GM21381 (cell line): ENCODE results near the gene PDCD4.
"Not testable (repeated sequence)": the region's sequence is repeated elsewhere in the genome, so short reads cannot be mapped to it uniquely, and the experiment has no call there.

Source experiments
- ATAC-seq: cut with Tn5 transposase; IDR thresholded peaks from one replicate; pipeline ENCODE4 v1.9.1; 2021; ENCODE audit warnings: mild to moderate bottlenecking, moderate library complexity; ENCODE audit not compliant: unreplicated experiment

PDCD4 gene

GRCh38 chr10:110880012-110880411 lies 8.3 kb downstream of the PDCD4 start:
- ATAC-seq: no peak

GRCh38 chr10:110881247-110881646 lies 9.5 kb downstream of the PDCD4 start:
- ATAC-seq: no peak

- ATAC-seq: no peak
These were observed 10.2 kb downstream of the PDCD4 start for GRCh38 chr10:110881905-110882304.

DNA sequence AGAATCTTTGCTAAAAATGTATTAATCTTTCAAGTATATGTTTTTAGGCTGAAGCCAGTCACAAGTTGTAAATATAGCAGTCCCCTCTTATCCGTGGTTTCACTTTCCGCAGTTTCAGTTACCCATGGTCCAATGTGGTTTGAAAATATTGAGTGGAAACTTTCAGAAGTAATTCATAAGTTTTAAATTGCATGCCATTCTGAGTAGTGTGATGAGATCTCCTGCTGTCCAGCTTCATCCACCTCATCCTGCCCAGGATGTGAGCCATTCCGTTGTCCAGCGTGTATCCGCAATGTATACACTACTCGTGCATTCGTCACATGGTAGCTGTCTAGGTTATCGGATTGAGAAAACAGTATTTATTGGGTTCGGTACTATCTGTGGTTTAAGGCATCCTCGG lies 12.2 kb downstream of the PDCD4 start:
- ATAC-seq: no peak

GRCh38 chr10:110885932-110886674 lies 14.4 kb downstream of the PDCD4 start:
- no peak for ATAC-seq

GRCh38 chr10:110887560-110887959 lies 15.8 kb downstream of the PDCD4 start:
- no peak for ATAC-seq

- ATAC-seq: no peak
These were observed 21.0 kb downstream of the PDCD4 start for GRCh38 chr10:110892602-110893288.

- peak; percentile 75 for ATAC-seq
These were observed 21.9 kb downstream of the PDCD4 start for GRCh38 chr10:110893559-110894179.

- ATAC-seq: no peak
These were observed 25.5 kb downstream of the PDCD4 start for GRCh38 chr10:110897184-110897583.

- no peak for ATAC-seq
These were observed 26.7 kb downstream of the PDCD4 start for GRCh38 chr10:110898391-110898790.

DNA sequence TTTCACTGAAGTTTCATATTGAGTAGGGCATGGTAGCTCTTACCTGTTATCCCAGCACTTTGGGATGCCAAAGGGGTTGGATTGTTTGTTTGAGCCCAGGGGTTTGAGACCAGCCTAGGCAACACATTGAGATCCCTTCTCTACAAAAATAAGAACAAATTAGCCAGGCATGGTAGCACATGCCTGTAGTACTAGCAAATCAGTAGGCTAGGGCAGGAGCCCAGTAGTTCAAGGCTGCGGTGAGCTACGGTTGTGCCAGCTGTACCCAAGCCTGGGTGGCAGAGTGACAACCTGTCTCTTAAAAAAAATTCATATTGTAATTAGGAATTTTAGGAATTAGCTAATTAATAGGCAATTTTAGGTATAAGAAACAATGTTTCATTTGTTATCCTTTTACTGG lies 29.3 kb downstream of the PDCD4 start:
- no peak for ATAC-seq

GRCh38 chr10:110901954-110902819 lies 30.5 kb downstream of the PDCD4 start:
- no peak for ATAC-seq

GRCh38 chr10:110903280-110904278 lies 31.9 kb downstream of the PDCD4 start:
- ATAC-seq: peak; percentile 64

GRCh38 chr10:110910138-110910537 lies 38.4 kb downstream of the PDCD4 start:
- no peak for ATAC-seq

DNA sequence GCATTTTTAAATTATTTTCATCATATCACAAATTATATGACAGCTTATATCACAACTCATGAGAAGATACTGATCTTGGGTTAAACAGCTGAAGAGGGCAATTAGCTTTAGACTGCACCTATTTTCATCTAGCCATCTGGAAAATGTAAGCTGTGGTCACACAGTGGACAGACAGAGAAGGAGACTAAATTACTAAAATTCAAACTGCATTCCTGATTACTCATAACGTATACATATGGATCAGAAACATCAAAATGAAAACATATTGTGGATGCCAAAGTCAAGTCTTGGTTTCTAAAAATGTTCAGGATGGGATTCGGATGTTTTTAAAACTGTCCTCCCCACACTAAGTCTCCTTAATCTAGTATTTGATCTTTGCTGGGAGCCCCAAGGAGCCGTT lies 40.6 kb downstream of the PDCD4 start:
- ATAC-seq: no peak

DNA sequence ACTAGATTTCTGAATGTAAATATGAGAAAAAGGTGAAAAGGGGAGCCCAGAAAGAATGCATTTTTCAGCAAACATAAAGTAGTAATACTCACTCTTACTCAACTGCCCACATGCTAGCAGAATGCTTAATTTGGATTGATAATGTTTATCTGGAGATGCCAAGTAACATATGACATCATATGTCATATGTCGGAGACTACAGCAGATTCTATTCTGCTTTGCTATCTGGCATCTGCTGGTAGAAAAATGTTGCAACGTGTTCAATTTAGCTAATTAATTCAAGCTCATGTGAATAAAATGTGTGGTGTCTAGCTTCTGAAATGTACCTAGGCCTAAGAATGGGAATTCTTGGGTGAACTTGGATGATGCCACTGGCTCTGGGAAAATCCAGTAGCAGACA lies 42.7 kb downstream of the PDCD4 start:
- no peak for ATAC-seq

DNA sequence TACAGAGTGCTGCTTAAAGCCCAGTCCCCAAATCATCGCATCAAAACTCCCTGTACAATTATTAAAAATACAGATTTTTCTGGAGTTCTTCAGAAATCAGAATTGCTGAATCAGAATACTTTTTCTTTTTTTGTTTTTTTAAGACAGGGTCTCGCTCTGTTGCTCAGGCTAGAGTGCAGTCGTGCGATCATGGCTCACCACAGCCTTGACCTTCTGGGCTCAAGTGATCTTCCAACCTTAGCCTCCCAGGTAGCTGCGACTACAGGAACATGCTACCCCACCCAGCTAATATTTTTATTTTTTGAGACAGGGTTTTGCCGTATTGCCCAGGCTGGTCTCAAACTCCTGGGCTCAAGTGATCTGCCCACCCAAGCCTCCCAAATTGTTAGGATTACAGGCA lies 43.3 kb downstream of the PDCD4 start:
- ATAC-seq: no peak

DNA sequence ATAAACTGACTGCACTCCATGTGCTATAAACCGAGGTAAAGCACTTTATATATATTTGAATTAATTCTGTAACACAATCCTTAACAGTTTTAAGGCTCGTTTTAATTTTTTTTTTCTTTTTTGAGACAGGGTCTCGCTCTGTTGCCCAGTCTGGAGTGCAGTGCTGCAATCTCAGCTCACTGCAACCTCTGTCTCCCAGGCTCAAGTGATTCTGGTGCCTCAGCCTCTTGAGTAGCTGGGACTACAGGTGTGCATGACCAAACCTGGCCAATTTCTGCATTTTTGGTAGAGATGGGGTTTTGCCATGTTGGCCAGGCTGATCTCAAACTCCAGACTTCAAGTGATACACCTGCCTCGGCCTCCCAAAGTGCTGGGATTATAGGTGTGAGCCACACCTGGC lies 43.9 kb downstream of the PDCD4 start:
- not testable (repeated sequence) for ATAC-seq

GRCh38 chr10:110916554-110917346 lies 45.0 kb downstream of the PDCD4 start:
- ATAC-seq: no peak
